GM19372 (cell line): ENCODE data around the gene MED25.
A peak's percentile ranks its signal among the peaks of the same experiment; 100 is the strongest.

ENCODE experiments used
- ATAC-seq: cut with Tn5 transposase; IDR thresholded peaks from one replicate; pipeline ENCODE4 v1.9.1; 2021; ENCODE audit warnings: mild to moderate bottlenecking, low read depth, moderate library complexity; ENCODE audit not compliant: unreplicated experiment

MED25 gene

GRCh38 chr19:49817964-49818648, at the start of gene MED25:
MED25 (plus strand) TSS chr19:49818289; CDS start chr19:49818342, 53 bp downstream.
- peak; percentile 58 for ATAC-seq

GRCh38 chr19:49770529-49770928, 47.6 kb upstream of the MED25 start:
- no peak for ATAC-seq

- ATAC-seq = no peak
Observed at GRCh38 chr19:49771674-49772139, 46.4 kb upstream of the MED25 start.

- no peak for ATAC-seq
Observed at GRCh38 chr19:49772850-49773432, 45.1 kb upstream of the MED25 start.

GRCh38 chr19:49773663-49774350, 44.3 kb upstream of the MED25 start:
- ATAC-seq = no peak

- no peak for ATAC-seq
Observed at GRCh38 chr19:49774969-49775368, 43.1 kb upstream of the MED25 start.

- ATAC-seq = no peak
Observed at GRCh38 chr19:49775742-49776370, 42.2 kb upstream of the MED25 start.

- ATAC-seq = no peak
Observed at GRCh38 chr19:49776371-49776764, 41.7 kb upstream of the MED25 start.

GRCh38 chr19:49779731-49780555, 38.1 kb upstream of the MED25 start:
- ATAC-seq = no peak

GRCh38 chr19:49780861-49781260, 37.2 kb upstream of the MED25 start:
- no peak for ATAC-seq

GRCh38 chr19:49781394-49781793, 36.7 kb upstream of the MED25 start:
- ATAC-seq = no peak

- ATAC-seq = no peak
Observed at GRCh38 chr19:49782515-49782914, 35.6 kb upstream of the MED25 start.

- ATAC-seq = no peak
Observed at GRCh38 chr19:49786376-49786820, 31.7 kb upstream of the MED25 start.

- ATAC-seq = no peak
Observed at GRCh38 chr19:49787746-49788145, 30.3 kb upstream of the MED25 start.

GRCh38 chr19:49788857-49789256, 29.2 kb upstream of the MED25 start:
- ATAC-seq = no peak

GRCh38 chr19:49790866-49791265, 27.2 kb upstream of the MED25 start:
- no peak for ATAC-seq

- no peak for ATAC-seq
Observed at GRCh38 chr19:49791776-49792445, 26.2 kb upstream of the MED25 start.

GRCh38 chr19:49792829-49793560, 25.1 kb upstream of the MED25 start:
- no peak for ATAC-seq

- ATAC-seq = no peak
Observed at GRCh38 chr19:49793561-49793840, 24.6 kb upstream of the MED25 start.
